Nephron (organoid): ENCODE measurements around the gene TMEM74B.
"Not testable (repeated sequence)": the region's sequence is repeated elsewhere in the genome, so short reads cannot be mapped to it uniquely, and the experiment has no call there.

Source experiments
- H3K27ac Mint-ChIP-seq, 3 experiments: 2 replicates each; pipeline ENCODE4 v1.8.0; 2020; ENCODE audit warnings: mixed read lengths in 3 of 3, mild to moderate bottlenecking in 2 of 3, moderate library complexity in 1 of 3
- H3K27me3 Mint-ChIP-seq: 2 replicates; pipeline ENCODE4 v1.8.0; 2021; ENCODE audit warnings: low read depth, mild to moderate bottlenecking, moderate library complexity, mixed read lengths
- H3K36me3 Mint-ChIP-seq: 2 replicates; pipeline ENCODE4 v1.8.0; 2020; ENCODE audit warnings: low read depth, mixed read lengths
- H3K4me1 Mint-ChIP-seq: 2 replicates; pipeline ENCODE4 v1.8.0; 2020; ENCODE audit warnings: mixed read lengths
- H3K4me3 Mint-ChIP-seq, 3 experiments: 2 replicates each; pipeline ENCODE4 v1.8.0; 2020; ENCODE audit warnings: mild to moderate bottlenecking in 3 of 3, mixed read lengths in 3 of 3, moderate library complexity in 2 of 3
- H3K9me3 Mint-ChIP-seq: 2 replicates; pipeline ENCODE4 v1.8.0; 2020; ENCODE audit warnings: mixed read lengths
- TF ChIP-seq, protein P1 (sequence below), 3 experiments: fragments of 200-600 bp; sonication (generic); IDR thresholded peaks; one replicate each; pipeline ENCODE4 v1.5.0; 2021; ENCODE audit warnings: antibody characterized with exemption in 3 of 3; ENCODE audit not compliant: unreplicated experiment in 3 of 3

TMEM74B gene

GRCh38 chr20:1224205-1224890, 39.6 kb upstream of the TMEM74B start:
- Mint-ChIP-seq H3K27me3 (peaks cover 43% of the 10 kb centered on the region), H3K9me3 (peaks cover 3% of the 10 kb centered on the region), H3K4me3 (peak overlapping the region; percentile 63 to 68 (median 68)), H3K36me3 (no peaks in the 10 kb centered on the region), H3K27ac (no peak overlapping the region), H3K4me1 (no peaks in the 10 kb centered on the region)
- TF ChIP-seq, protein P1, sequence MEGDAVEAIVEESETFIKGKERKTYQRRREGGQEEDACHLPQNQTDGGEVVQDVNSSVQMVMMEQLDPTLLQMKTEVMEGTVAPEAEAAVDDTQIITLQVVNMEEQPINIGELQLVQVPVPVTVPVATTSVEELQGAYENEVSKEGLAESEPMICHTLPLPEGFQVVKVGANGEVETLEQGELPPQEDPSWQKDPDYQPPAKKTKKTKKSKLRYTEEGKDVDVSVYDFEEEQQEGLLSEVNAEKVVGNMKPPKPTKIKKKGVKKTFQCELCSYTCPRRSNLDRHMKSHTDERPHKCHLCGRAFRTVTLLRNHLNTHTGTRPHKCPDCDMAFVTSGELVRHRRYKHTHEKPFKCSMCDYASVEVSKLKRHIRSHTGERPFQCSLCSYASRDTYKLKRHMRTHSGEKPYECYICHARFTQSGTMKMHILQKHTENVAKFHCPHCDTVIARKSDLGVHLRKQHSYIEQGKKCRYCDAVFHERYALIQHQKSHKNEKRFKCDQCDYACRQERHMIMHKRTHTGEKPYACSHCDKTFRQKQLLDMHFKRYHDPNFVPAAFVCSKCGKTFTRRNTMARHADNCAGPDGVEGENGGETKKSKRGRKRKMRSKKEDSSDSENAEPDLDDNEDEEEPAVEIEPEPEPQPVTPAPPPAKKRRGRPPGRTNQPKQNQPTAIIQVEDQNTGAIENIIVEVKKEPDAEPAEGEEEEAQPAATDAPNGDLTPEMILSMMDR (IDR thresholded peaks at IDR 0.05; ENCODE audit: unreplicated experiment in 3 of 3), result no peak

- H3K9me3 Mint-ChIP-seq, H3K4me3 Mint-ChIP-seq, H3K4me1 Mint-ChIP-seq, H3K27ac Mint-ChIP-seq, H3K36me3 Mint-ChIP-seq: not testable (repeated sequence)
- peaks cover 38% of the 10 kb centered on the region for H3K27me3 Mint-ChIP-seq
Observed at GRCh38 chr20:1222750-1223149, 38.0 kb upstream of the TMEM74B start.

DNA sequence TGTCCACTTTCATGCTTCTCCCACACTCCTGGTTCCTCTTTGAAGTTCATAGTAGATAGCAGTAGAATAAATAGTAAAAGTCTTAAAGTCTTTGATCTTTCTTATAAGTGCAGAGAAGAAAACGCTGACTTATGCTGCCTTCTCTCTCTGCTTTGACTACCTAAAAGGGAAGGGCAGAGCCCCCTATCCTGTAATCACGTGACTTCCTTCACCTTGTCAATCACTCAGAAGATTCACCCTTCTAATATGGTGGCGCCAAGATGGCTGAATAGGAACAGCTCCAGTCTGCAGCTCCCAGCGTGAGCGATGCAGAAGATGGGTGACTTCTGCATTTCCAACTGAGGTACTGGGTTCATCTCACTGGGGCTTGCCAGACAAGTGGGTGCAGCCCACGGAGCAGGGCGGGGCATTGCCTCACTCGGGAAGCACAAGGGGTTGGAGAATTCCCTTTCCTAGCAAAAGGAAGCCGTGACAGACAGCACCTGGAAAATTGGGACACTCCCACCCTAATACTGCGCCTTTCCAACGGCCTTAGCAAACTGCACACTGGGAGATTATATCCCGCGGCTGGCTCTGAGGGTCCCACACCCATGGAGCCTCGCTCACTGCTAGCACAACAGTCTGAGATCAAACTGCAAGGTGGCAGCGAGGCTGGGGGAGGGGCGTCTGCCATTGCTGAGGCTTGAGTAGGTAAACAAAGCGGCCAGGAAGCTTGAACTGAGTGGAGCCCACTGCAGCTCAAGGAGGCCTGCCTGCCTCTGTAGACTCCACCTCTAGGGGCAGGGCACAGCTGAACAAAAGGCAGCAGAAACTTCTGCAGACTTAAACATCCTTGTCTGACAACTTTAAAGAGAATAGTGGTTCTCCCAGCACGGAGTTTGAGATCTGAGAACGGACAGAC, 32.0 kb upstream of the TMEM74B start:
- H3K36me3 Mint-ChIP-seq, H3K4me1 Mint-ChIP-seq, H3K27ac Mint-ChIP-seq, H3K9me3 Mint-ChIP-seq, H3K4me3 Mint-ChIP-seq: not testable (repeated sequence)
- peaks cover 41% of the 10 kb centered on the region for H3K27me3 Mint-ChIP-seq

DNA sequence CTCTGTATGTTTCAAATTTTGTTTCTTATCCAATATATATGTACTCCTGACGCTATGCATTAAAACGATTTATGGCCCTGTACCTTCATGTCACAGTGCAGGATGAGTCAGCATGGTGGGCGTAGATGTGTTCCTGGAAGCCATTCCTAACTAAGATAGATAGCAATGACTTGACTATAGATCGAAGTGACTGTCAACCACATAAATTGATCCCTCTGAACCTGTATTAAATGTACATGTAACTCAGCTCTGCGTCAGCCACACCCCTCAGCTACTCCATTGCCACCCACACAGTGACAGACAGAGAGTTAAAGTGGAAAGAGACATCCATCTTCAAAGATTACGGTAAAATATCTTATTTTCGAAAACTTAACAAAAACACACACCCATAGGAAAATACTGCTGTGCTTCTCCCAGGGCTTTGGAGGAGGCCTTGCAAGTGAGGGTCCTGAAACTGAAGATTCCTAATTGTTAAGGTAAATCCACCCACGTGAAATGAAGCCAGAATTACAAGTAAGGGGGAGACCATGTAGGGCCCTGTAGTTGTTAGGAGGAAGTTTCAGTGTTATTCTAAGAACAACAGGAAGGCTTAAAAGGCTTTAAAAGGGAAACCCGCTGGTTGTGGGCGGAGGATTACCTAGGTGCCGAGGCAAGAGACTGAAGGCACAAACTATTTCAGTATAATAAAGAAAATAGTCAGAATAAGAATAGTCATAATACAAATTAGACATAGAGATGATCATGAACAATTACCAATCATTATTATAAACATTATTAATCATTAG, 30.8 kb upstream of the TMEM74B start:
- TF ChIP-seq, protein P1 (IDR thresholded peaks at IDR 0.05; ENCODE audit: unreplicated experiment in 3 of 3), result no peak
- Mint-ChIP-seq H3K27me3 (peaks cover 40% of the 10 kb centered on the region), H3K27ac (no peak overlapping the region), H3K4me3 (no peak overlapping the region), H3K36me3 (no peaks in the 10 kb centered on the region), H3K4me1 (no peaks in the 10 kb centered on the region), H3K9me3 (no peaks in the 10 kb centered on the region)

GRCh38 chr20:1214838-1215261, 30.1 kb upstream of the TMEM74B start:
- Mint-ChIP-seq H3K27ac (no peak overlapping the region), H3K36me3 (no peaks in the 10 kb centered on the region), H3K4me1 (no peaks in the 10 kb centered on the region), H3K4me3 (no peak overlapping the region), H3K9me3 (no peaks in the 10 kb centered on the region), H3K27me3 (peaks cover 39% of the 10 kb centered on the region)
- TF ChIP-seq, protein P1 (IDR thresholded peaks at IDR 0.05; ENCODE audit: unreplicated experiment in 3 of 3), result no peak

DNA sequence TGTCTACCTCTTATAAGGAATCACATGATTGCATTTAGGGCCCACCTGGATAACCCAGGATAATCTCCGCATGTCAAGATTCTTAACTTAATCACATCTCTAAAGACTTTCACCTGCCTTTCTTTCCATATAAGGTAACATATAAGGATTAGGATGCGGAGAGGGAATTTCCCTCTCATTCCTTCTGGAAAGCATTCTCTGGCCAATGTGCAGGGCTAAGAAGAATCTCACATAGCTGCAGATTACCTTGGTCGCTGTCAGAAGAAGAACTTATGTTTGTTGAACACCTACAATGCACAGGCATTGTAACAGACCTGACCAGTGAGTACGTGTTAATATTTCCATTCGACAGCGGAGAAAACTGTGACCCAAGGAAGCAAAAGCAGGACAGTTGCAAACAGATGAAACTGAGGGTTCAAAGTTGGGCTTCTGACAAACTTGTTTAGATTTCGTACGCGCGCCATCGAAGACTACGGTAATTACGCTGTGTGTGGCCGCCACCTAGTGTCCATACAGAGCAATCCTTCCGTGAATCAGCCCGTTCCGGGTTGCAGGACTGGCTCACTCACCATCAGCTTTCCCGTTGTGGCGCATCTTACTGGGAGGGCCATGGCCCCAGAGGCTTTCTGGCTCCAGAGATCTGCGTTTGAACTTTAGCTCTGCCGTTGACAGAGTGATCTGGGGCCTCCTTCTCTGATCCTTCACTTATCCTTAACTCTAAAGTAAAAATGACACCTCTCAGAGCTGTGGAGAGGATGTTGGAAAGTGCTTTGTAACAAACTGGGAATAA, 28.0 kb upstream of the TMEM74B start:
- H3K9me3 Mint-ChIP-seq, result no peaks in the 10 kb centered on the region
- TF ChIP-seq, protein P1 (IDR thresholded peaks at IDR 0.05; ENCODE audit: unreplicated experiment in 3 of 3), result peak; percentile 82 to 85 (median 84)
- H3K27ac Mint-ChIP-seq, result no peak overlapping the region
- peaks cover 41% of the 10 kb centered on the region for H3K27me3 Mint-ChIP-seq
- H3K36me3 Mint-ChIP-seq, result no peaks in the 10 kb centered on the region
- H3K4me1 Mint-ChIP-seq, result no peaks in the 10 kb centered on the region
- no peak overlapping the region for H3K4me3 Mint-ChIP-seq
